GM19438 (cell line): ENCODE results near the gene ACER3.
"Not testable (repeated sequence)": the region's sequence is repeated elsewhere in the genome, so short reads cannot be mapped to it uniquely, and the experiment has no call there.

Experiments used
- ATAC-seq: cut with Tn5 transposase; IDR thresholded peaks from one replicate; pipeline ENCODE4 v1.9.1; 2021; ENCODE audit warnings: low read depth; ENCODE audit not compliant: unreplicated experiment

Gene ACER3

GRCh38 chr11:76862794-76863193 lies 2.1 kb downstream of the ACER3 start:
- ATAC-seq = not testable (repeated sequence)

GRCh38 chr11:76863196-76863777 lies 2.6 kb downstream of the ACER3 start:
- ATAC-seq = no peak

DNA sequence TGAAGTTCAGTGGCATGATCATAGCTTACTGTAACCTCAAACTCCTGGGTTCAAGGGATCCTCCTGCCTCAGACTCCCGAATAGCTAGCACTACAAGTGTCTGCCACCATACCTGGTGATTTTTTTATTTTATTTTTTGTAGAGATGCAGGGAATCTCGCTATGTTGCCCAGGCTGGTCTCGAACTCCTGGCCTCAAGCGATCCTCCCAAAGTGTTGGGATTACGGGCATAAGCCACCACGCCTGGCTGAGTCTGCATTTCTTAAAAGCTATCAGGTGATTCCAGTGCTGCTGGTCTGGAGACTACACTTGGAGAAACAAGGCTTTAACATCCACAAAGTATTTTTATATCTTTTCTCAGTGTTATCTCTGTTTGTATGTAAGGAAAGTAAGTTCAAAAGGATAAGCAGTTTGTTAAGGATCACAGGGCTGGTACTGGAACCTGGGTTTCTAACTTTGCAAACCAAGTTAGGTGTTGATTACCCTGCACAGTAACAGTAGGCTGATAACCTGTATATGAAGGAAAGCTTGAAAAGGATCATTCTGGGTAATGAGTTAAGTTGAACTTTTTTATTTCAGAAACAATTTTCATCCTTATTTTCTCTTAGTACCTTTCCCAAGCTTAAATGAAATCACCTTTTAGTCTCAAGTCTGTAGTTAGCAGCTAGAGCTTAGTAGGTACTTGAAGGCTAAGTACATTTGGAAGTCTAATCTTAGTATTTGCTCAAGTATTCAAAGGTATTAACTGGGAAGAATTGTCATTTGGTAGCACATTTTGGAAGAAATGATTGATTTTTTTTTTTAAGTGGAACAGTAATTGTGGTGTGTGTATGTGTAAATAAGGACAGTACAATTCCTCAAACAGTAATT lies 12.5 kb downstream of the ACER3 start:
- no peak for ATAC-seq

- no peak for ATAC-seq
Measured at GRCh38 chr11:76878014-76878413, 17.3 kb downstream of the ACER3 start.

GRCh38 chr11:76880314-76880713 lies 19.6 kb downstream of the ACER3 start:
- ATAC-seq = no peak

DNA sequence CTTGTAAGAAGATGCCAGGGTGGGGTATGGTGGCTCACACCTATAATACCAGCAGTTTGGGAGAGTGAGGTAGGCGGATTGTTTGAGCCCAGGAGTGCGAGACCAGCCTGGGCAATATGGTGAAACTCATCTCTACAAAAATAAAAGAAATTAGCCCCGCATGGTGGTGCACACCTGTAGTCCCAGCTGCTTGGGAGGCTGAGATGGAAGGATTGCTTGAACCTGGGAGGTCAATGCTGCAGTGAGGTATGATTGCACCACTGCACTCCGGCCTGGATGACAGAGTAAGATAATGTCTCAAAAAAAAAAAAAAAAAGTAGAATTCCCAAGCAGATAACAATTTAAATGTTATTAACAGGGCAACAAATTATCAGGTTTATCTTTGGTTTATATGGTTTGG lies 20.2 kb downstream of the ACER3 start:
- no peak for ATAC-seq

GRCh38 chr11:76885390-76886097 lies 24.8 kb downstream of the ACER3 start:
- no peak for ATAC-seq

- ATAC-seq = no peak
Measured at GRCh38 chr11:76888989-76889388, 28.3 kb downstream of the ACER3 start.

GRCh38 chr11:76889411-76889975 lies 28.8 kb downstream of the ACER3 start:
- ATAC-seq = no peak

GRCh38 chr11:76890329-76890728 lies 29.6 kb downstream of the ACER3 start:
- ATAC-seq = no peak

GRCh38 chr11:76891285-76891684 lies 30.6 kb downstream of the ACER3 start:
- no peak for ATAC-seq

DNA sequence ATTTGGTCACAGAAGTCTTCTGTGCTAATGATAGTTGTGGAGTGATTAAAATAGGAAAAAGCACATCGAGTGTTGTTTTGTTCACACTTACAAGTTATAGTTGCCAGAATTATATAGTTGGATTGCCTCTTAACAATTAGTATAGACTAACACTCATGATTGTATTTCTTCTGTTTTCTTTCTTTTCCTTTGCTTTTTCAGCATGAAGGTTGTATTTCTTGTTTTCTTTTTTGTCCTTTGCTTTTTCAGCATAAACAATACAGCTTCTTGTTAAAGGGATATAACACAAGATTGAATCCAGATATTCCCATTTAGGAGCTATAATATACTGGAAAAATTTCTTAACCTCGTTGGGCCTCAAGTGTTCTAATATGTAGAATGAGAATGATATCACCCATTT lies 31.1 kb downstream of the ACER3 start:
- no peak for ATAC-seq

DNA sequence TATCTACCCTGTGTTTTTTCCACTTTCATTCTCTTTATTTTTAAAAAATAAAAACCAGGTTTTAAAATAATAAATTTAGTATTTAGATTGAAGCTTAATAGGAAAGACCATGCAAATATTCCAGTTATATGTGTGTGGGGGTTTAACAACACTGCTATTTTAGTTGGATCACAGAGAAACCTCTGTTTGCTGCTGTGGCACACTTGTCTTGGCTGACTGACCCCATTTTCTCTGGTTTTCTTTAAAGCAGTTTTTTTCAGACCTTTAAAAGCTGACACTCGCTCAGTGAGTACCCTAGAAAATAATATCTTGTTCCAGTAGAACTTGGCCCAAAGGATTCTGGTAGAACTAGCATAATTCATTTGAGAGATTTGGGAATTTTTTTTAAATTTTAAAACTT lies 31.6 kb downstream of the ACER3 start:
- ATAC-seq = no peak

- no peak for ATAC-seq
Measured at GRCh38 chr11:76897233-76897632, 36.5 kb downstream of the ACER3 start.

GRCh38 chr11:76901144-76901543 lies 40.4 kb downstream of the ACER3 start:
- ATAC-seq = no peak

GRCh38 chr11:76901622-76902021 lies 40.9 kb downstream of the ACER3 start:
- ATAC-seq = not testable (repeated sequence)

- ATAC-seq = no peak
Measured at GRCh38 chr11:76902121-76903014, 41.6 kb downstream of the ACER3 start.

DNA sequence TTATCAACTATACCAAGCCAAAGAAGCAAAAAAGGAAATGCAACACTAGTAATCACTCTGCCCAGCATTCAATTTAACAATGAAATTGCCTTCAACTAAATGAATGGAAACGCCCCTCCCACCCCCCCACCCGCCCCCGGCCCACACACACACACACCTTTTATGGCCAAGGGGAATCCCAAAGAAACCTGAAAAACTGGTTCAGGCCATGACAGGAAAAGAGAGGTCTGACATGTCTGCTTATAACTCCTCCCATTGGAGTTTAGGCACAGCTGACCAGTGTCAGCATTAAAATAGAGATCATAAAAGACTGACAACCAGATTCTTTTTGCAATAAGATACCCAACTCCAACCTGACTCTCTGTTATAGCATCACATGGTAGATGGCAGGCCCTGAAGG lies 42.6 kb downstream of the ACER3 start:
- no peak for ATAC-seq

- ATAC-seq = no peak
Measured at GRCh38 chr11:76910620-76911414, 50.1 kb downstream of the ACER3 start.
